ENCODE measurements around the gene ZNF672. TPM values are rescaled to one million over a fixed set of nuclear protein-coding genes. Genes with fewer than 3 reads are reported as not detected.

The ZNF672 gene
- total RNA-seq, 1 experiment from 2014 or later: 35.8 TPM

DNA sequence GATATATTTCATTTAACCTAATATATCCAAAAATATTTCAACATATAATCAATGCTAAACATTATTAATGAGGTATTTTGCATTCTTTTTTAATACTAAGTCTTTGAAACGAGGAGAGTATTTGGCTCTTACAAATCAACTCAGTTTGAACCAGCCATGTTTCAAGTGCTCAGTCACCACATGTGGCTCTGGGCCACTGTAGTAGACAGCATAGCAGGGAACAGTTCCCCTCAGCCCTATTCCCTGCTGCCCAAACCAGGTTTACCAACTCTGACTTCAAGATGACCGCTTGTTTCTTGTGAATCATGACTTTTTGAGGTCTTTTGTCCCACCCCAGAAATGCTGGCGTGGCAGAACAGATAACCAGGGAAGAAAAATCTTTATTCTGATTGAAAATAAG is 5.7 kb downstream of the ZNF672 start:
- Mint-ChIP-seq H3K9me3 (ENCODE audit: unreplicated experiment) (no peaks in the 10 kb centered on the region), H3K36me3 (ENCODE audit: insufficient read depth, unreplicated experiment) (peaks cover 36% of the 10 kb centered on the region), H3K4me3 (ENCODE audit: unreplicated experiment) (no peak overlapping the region), H3K27ac (ENCODE audit: low read depth, unreplicated experiment) (no peak overlapping the region), H3K27me3 (ENCODE audit: insufficient read depth, unreplicated experiment) (no peaks in the 10 kb centered on the region), H3K4me1 (ENCODE audit: insufficient read depth, unreplicated experiment) (peaks cover 20% of the 10 kb centered on the region)
- DNase-seq (ENCODE audit: unreplicated experiment): no peak
- no TSS peak for BruUV-seq (replicated peaks)
- intact Hi-C loops (cut with micrococcal nuclease): no loop called here
- POLR2A ChIA-PET: interaction anchor here (0.6 to 1.4 kb wide), 3 partner anchors 10 to 30 kb away, joined by 3 to 7 read pairs (median 4); partner anchors contain the start of gene SH3BP5L
- CTCF ChIA-PET: interaction anchor here (0.6 to 1.0 kb wide), 3 partner anchors 14 to 1351 kb away, joined by 3 read pairs; no protein-coding TSS in a partner anchor
- TF ChIP-seq, protein P1, sequence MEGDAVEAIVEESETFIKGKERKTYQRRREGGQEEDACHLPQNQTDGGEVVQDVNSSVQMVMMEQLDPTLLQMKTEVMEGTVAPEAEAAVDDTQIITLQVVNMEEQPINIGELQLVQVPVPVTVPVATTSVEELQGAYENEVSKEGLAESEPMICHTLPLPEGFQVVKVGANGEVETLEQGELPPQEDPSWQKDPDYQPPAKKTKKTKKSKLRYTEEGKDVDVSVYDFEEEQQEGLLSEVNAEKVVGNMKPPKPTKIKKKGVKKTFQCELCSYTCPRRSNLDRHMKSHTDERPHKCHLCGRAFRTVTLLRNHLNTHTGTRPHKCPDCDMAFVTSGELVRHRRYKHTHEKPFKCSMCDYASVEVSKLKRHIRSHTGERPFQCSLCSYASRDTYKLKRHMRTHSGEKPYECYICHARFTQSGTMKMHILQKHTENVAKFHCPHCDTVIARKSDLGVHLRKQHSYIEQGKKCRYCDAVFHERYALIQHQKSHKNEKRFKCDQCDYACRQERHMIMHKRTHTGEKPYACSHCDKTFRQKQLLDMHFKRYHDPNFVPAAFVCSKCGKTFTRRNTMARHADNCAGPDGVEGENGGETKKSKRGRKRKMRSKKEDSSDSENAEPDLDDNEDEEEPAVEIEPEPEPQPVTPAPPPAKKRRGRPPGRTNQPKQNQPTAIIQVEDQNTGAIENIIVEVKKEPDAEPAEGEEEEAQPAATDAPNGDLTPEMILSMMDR (IDR thresholded peaks at IDR 0.05; ENCODE audit: unreplicated experiment): no peak

DNA sequence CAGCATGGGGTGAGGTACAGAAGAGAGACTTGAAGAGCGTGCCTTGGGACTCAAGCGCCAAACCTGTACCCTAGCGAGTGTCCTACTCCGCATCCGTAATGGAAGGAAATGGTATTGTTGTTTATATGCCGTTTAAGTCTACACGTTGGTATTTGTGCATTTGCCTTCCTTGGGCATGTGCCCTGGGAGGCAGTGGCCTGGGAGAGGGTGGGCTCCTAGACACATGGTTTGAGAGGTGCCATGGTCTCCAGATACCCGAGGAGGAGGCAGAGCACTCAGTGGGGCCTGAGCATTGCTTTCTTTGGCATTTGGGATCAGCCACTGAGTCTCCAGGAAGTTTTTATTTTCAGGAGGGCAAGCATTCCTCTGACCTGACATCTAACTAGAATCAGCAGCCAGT is 6.5 kb downstream of the ZNF672 start:
- H3K27ac Mint-ChIP-seq (ENCODE audit: low read depth, unreplicated experiment): no peak overlapping the region
- BruUV-seq (replicated peaks): no TSS peak
- ChIA-PET POLR2A (interaction anchor here (1.0 to 1.4 kb wide), 3 partner anchors 14 to 29 kb away, joined by 4 to 7 read pairs (median 5); partner anchors contain the start of genes SH3BP5L and ZNF692), CTCF (interaction anchor here (0.9 to 1.1 kb wide), 3 partner anchors 14 to 81 kb away, joined by 3 to 5 read pairs (median 3); partner anchors contain the start of gene ZNF692)
- H3K4me1 Mint-ChIP-seq (ENCODE audit: insufficient read depth, unreplicated experiment): peaks cover 24% of the 10 kb centered on the region
- TF ChIP-seq, protein P1 (IDR thresholded peaks at IDR 0.05; ENCODE audit: unreplicated experiment): no peak
- peaks cover 45% of the 10 kb centered on the region for H3K36me3 Mint-ChIP-seq (ENCODE audit: insufficient read depth, unreplicated experiment)
- intact Hi-C loops (cut with micrococcal nuclease): no loop called here
- H3K9me3 Mint-ChIP-seq (ENCODE audit: unreplicated experiment): no peaks in the 10 kb centered on the region
- no peak for DNase-seq (ENCODE audit: unreplicated experiment)
- no peaks in the 10 kb centered on the region for H3K27me3 Mint-ChIP-seq (ENCODE audit: insufficient read depth, unreplicated experiment)
- H3K4me3 Mint-ChIP-seq (ENCODE audit: unreplicated experiment): no peak overlapping the region

DNA sequence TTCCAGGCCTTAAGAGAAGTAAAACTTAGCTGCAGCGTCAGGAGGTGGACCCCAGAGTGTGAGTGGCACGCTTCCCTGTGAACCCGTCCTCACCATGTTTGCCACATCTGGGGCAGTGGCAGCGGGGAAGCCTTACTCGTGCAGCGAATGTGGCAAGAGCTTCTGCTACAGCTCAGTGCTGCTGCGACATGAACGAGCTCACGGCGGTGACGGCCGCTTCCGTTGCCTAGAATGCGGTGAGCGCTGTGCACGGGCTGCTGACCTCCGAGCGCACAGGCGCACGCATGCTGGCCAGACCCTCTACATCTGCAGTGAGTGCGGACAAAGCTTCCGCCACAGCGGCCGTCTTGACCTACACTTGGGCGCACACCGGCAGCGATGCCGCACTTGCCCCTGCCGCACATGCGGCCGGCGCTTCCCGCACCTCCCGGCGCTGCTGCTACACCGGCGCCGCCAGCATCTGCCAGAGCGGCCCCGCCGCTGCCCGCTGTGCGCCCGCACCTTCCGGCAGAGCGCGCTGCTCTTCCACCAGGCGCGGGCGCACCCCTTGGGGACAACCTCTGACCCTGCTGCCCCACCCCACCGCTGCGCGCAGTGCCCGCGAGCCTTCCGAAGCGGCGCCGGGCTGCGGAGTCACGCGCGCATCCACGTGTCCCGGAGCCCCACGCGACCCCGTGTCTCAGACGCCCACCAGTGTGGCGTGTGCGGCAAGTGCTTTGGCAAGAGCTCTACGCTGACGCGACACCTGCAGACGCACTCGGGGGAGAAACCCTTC is 9.3 kb downstream of the ZNF672 start:
- Mint-ChIP-seq H3K27ac (ENCODE audit: low read depth, unreplicated experiment) (no peak overlapping the region), H3K4me3 (ENCODE audit: unreplicated experiment) (no peak overlapping the region), H3K4me1 (ENCODE audit: insufficient read depth, unreplicated experiment) (peaks cover 7% of the 10 kb centered on the region), H3K27me3 (ENCODE audit: insufficient read depth, unreplicated experiment) (no peaks in the 10 kb centered on the region), H3K36me3 (ENCODE audit: insufficient read depth, unreplicated experiment) (peaks cover 46% of the 10 kb centered on the region), H3K9me3 (ENCODE audit: unreplicated experiment) (no peaks in the 10 kb centered on the region)
- TF ChIP-seq, protein P1 (IDR thresholded peaks at IDR 0.05; ENCODE audit: unreplicated experiment): no peak
- BruUV-seq (replicated peaks): no TSS peak
- POLR2A ChIA-PET: interaction anchor here (0.7 to 1.9 kb wide), 2 partner anchors 11 to 34 kb away, joined by 3 to 8 read pairs; partner anchors contain the start of gene ZNF692
- DNase-seq (ENCODE audit: unreplicated experiment): no peak
- CTCF ChIA-PET: interaction anchor here (1.2 to 1.3 kb wide), 2 partner anchors 11 to 225 kb away, joined by 3 to 10 read pairs; partner anchors contain the start of gene ZNF692
- intact Hi-C loops (cut with micrococcal nuclease): no loop called here

DNA sequence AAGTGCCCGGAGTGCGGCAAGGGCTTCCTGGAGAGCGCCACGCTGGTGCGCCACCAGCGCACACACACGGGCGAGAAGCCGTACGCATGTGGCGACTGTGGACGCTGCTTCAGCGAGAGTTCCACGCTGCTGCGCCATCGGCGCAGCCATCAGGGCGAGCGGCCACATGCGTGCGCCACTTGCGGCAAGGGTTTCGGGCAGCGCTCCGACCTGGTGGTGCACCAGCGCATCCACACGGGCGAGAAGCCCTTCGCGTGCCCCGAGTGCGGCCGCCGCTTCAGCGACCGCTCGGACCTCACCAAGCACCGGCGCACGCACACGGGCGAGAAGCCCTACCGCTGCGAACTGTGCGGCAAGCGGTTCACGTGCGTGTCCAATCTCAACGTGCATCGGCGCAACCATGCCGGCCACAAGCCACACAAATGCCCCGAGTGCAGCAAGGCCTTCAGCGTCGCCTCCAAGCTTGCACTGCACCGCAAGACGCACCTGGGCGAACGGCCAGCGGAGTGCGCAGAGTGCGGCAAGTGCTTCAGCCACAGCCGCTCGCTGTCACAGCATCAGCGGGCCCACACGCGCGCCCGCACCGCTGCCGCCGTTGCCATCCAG is 10.0 kb downstream of the ZNF672 start:
- DNase-seq (ENCODE audit: unreplicated experiment): no peak
- CTCF ChIA-PET: no interaction called here
- Mint-ChIP-seq H3K4me1 (ENCODE audit: insufficient read depth, unreplicated experiment) (peaks cover 5% of the 10 kb centered on the region), H3K27me3 (ENCODE audit: insufficient read depth, unreplicated experiment) (no peaks in the 10 kb centered on the region), H3K27ac (ENCODE audit: low read depth, unreplicated experiment) (no peak overlapping the region), H3K9me3 (ENCODE audit: unreplicated experiment) (no peaks in the 10 kb centered on the region), H3K36me3 (ENCODE audit: insufficient read depth, unreplicated experiment) (peaks cover 46% of the 10 kb centered on the region), H3K4me3 (ENCODE audit: unreplicated experiment) (no peak overlapping the region)
- intact Hi-C loops (cut with micrococcal nuclease): no loop called here
- BruUV-seq (replicated peaks): no TSS peak
- TF ChIP-seq, protein P1 (IDR thresholded peaks at IDR 0.05; ENCODE audit: unreplicated experiment): no peak
- POLR2A ChIA-PET: interaction anchor here (0.7 to 1.9 kb wide), 2 partner anchors 10 to 34 kb away, joined by 3 to 8 read pairs; partner anchors contain the start of gene ZNF692

All from MCF 10A (cell line).